Activated CD8-positive, alpha-beta memory T cell treated with anti-CD3 and anti-CD28 coated beads for 4 hours (primary cell): Measurements from ENCODE around the gene CRYBG1.
A peak's percentile ranks its signal among the peaks of the same experiment; 100 is the strongest.

ENCODE experiments used
- DNase-seq, 2 donors: peaks; one replicate each; pipeline ENCODE4 v3.0.0-alpha.2; 2020; ENCODE audit warnings: low read depth in 2 of 2

CRYBG1 gene, protein sequence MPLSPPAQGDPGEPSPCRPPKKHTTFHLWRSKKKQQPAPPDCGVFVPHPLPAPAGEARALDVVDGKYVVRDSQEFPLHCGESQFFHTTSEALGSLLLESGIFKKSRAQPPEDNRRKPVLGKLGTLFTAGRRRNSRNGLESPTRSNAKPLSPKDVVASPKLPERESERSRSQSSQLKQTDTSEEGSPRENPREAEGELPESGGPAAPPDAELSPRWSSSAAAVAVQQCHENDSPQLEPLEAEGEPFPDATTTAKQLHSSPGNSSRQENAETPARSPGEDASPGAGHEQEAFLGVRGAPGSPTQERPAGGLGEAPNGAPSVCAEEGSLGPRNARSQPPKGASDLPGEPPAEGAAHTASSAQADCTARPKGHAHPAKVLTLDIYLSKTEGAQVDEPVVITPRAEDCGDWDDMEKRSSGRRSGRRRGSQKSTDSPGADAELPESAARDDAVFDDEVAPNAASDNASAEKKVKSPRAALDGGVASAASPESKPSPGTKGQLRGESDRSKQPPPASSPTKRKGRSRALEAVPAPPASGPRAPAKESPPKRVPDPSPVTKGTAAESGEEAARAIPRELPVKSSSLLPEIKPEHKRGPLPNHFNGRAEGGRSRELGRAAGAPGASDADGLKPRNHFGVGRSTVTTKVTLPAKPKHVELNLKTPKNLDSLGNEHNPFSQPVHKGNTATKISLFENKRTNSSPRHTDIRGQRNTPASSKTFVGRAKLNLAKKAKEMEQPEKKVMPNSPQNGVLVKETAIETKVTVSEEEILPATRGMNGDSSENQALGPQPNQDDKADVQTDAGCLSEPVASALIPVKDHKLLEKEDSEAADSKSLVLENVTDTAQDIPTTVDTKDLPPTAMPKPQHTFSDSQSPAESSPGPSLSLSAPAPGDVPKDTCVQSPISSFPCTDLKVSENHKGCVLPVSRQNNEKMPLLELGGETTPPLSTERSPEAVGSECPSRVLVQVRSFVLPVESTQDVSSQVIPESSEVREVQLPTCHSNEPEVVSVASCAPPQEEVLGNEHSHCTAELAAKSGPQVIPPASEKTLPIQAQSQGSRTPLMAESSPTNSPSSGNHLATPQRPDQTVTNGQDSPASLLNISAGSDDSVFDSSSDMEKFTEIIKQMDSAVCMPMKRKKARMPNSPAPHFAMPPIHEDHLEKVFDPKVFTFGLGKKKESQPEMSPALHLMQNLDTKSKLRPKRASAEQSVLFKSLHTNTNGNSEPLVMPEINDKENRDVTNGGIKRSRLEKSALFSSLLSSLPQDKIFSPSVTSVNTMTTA (N-terminal part only)

DNA sequence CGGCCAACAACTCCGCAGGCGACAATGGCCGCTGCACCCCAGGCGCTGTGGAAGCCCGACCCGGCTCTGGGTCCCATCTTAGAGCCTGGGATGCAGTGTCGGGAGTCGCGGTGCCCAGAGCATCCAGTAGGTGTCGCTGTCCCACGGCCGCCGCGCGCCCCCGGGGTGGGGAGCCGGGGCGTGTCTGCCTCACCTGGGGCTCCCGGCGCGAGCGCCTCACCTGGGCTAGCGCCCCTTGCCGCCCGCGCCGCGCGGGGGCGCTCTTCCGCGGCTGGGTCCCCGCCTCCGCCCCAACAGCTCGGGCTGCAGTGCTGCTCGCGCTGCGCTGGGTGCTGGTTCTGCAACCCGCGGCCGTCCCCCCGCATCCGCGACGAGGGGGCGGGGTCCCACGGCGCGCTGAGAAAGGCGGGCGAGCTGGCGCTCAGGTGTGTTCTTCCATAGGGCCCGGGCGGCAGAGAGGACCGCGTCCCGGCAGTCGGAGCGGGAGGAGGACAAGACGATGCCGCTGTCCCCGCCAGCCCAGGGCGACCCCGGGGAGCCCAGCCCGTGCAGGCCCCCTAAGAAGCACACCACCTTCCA lies at the start of gene CRYBG1:
Gene CRYBG1 (plus strand): TSS at position 308 of the 579 bp plus-strand sequence. CDS start 192 bp downstream, at position 500.
- DNase-seq, result peak; percentile 3 to 18

DNA sequence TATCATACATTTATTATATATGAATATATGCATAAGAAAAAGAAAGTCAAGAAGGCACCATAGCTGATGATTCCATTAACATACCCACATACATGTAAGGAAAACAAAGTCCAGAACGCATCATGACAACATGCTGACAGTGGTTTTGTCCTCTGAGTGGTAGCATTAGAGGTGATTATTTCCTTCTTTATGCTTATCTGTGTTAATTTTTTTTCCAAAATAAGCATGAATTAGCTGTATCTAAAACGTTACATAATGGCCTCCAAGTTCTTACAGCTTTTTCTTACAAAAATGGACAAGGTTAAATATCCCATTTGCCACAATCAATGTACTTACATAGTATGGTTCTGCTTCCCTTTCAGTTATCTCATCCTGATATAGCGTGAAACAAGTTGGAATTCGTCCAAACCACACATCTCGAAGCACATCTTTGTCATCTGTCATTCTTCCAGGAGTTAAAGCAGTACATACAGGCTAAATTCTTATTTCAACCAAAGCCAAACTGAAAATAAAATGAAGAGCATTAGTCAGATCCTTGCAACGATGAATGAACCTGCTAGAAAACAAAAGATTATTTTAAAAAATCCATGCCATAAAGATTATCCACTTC lies 44.6 kb upstream of the CRYBG1 start:
- DNase-seq, result no peak

DNA sequence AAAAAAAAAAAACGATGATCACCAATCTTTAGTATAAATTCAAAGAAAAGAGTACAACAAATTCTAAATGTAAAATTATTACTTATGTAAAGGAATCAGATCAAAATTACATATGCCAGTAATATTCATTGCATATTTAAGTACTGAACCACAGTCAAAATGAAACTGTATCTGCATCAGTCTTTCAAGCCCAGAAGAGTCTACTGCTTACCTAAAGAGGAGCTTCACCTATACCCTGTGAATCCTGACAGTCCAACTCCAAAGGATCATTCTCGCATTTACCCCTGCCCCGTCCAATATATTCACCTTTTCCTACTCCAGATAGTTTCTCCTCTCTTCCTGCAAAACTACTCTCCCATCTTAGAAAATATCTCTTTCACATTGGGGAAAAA lies 44.1 kb upstream of the CRYBG1 start:
- DNase-seq, result no peak

DNA sequence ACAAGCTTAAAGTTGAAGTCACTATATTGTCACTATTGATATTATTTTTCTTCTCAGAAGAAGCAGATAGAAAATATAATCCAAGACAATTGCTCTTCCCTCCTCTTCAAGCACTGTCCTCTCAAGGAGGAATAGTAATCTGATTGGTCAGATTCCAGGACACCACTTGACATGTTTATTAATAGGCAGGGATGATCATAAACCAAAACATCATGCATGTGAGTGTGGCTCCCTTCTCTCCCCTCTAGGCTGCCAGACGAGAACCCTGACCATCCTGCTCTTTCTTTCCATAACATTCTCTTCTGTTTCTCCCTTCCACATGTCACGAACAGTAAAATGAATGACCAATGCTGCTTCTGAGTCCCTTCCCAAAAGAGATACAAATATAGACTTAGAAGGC lies 42.5 kb upstream of the CRYBG1 start:
- DNase-seq, result no peak

DNA sequence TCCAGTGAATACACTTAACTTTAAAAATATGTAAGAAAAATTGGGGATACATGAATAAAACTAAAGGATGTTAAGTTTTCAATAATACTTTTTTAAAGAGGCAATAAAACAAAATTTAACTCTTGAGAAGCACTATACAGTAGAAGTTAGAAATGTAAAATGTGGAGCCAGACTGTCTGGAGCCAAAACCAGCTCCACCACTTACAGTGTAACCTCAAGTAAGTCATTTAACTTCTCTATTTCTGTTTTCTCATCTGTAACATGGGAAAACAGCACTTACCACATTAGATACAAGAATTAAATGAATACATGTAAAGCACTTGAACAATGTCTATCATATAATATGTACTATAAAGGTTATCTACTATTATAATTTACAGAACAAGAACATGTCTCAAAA lies 41.7 kb upstream of the CRYBG1 start:
- DNase-seq, result no peak

DNA sequence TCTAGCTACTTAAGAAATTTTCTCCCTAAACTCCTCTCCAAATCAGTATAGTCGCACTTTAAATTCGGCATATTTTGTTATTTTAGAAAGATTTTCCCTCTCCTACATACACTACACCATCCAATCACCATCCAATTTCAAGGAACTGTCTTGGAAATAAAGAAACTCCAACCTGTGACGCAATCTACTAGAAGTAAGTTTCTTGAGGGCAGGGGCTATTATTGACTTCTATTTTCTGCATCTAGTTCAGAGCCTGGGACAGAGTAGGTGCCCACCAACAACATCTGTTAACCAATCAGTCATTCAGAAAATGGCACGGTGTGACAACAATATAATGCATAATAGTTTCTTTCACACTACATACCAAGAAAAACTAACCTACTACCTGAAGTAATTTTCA lies 38.6 kb upstream of the CRYBG1 start:
- DNase-seq, result no peak

DNA sequence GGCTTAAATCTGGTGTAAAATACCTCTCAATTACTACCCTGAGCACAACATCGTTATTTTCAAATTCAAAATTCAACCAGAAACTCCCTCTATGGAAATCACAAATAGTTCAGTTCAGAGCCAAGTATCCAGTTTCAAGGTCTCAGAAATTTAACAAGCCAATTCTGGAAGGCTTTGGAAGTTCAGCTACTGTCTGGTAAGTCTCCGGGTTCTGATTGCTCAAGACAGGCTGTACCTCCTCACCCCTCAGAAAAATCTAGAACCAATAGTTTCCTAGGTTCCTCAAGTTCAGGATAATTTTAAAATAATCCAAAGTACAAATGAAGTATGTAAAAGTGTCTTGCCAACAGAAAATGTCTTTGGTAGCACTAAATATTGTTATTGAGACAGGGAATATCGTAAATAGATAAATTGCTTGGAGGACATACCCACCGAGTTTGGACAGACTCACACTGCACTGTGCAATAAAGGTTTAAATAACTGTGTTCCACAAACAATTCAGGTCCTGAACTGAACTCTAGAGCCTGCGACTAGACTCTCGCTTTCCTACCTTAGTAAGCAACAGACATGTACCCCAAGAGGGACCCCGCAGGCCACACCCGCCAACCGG lies 35.7 kb upstream of the CRYBG1 start:
- no peak for DNase-seq

DNA sequence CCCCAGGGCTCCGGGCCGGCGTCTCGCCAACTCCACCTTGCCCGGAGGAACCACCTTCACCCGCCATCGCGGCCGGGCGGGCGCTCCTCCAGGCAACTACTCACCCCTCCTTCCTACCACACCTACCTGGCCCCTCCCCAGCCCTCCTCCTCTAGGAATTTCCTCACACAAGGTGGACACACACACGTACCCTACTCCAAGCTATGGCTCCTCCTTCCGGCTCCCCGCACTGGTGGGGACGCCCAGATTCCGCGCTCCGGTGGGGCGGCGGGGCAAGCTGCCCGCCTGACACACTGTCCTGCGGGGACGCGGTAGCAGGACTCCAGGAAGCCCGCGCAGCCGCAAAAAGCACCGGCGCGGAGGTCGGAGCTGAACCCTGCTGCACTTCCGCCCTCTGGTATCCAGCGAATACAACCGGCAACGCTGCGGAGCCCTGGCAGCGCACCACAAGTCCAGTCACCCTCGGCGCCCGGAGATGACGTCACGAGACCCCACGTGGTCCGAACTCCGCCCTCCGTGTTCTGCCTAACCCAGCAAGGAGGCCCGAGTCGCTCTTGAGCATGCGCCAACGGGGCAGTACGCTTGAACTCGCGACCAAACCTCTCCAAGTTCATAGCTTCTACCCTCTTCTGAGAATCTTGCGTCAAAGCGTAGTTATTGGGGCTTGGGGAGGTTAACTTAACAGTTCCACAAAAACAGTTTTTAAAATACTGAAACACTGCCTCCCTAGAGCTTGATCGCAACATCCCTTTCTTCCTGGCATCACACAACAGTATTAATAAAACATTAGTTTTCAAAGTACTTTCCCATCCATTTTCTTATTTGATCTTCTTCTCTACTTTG lies 35.0 kb upstream of the CRYBG1 start, which contains the start of gene ATG5:
Gene ATG5 (minus strand): TSS at position 425 of the 843 bp plus-strand sequence. CDS start 9,552 bp downstream, outside the sequence.
- DNase-seq, result peak; percentile 100

DNA sequence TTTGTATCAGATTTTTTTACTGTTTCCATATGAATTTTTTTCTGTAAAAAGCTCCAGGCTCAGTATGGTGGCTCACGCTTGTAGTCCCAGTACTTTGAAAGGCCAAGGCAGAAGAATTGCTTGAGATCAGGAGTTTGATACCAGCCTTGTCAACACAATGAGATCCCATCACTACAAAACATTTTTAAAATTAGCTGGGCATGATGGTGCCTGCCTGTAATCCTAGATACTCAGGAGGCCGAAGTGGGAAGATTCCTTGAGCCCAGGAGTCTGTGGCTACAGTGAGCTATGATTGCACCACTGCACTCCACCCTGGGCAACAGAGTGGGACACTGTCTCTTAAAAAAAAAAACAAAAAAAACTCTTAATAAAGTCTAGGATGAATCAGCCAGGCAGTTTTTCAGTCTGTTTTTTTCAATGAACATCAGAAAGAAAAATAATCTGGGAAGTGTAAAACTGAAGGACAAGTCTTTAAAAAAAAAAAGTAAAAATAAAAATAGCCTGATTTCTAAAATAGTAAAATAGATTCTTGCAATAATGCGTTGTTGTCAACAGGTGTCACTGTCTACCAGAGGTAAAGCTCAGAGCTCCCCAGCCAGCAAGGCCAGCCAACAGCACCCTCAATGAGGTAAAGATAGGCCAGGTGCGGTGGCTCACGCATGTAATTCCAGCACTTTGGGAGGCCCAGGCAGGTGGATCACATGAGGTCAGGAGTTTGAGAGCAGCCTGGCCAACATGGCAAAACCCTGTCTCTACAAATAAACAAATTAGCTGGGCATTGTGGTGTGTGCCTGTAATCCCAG lies 25.7 kb upstream of the CRYBG1 start:
- DNase-seq, result peak in 1 of 2 donors; percentile 9

DNA sequence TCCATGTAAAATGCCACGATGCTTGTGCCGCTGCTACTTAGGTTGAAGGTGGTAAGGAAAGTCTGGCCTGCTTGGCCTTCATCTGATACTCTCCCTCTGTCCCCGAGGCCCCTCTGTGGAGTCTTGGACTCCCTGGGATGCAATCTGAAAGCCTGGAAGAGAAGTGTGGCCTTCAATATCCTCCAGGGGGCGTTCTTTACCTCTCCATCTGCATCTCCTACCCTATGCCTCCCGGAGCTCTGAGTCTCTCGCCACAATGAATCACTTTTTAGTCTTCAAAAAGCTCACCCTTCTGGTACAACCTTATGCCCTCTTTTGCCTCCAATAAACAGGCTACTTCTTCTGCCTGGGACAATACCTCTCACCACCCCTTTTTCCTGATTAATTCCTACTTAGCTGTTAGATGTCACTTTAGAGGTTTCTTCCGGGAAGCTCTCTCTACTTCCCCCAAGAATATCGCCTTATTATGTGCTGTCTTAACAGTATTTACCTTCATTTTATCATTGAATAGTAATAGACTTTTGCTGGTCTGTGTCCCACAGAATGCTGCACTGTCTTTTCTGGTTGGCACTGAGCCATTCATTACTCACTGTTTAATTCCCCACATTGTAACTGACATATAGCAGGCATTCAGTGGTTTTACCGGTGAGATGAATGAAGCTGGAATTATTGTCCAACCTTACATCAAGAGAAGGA lies 21.0 kb upstream of the CRYBG1 start:
- DNase-seq, result peak in 1 of 2 donors; percentile 12

DNA sequence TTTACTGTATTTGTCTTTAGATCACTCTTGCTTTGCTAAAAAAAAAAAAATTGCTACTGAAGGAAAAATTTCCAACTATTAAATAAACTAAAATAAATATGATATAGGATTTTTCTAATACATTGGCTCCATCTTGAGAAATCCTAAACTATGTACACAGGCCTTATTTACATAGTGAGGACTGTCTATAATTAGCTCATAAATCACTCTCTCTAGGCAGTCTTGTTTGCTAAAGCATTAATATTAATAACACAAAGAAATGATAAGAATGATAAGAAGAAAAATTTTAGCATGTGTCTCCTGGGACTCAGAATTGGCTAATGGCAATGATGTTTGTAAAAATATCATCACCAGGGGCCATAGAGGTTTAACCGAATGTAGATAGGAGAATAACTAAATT lies 13.3 kb upstream of the CRYBG1 start:
- no peak for DNase-seq

DNA sequence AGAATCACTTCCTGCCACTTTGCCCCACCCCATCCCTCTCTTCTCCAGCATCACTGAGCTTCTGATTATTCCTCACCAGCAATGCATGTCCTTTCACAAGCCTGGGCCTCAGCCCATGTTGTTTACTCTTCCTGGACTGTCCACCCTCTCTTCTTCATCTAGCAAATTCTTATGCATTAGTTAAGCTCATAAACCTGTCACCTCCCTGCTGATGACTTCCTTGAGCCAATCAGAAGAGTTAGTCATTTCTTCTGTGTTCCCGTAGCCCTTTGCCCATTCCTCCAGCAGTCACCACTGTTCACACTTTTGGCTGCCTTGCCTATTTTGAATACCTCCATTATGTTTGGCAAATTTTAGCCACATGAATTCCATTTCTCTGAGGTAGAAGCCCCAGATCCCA lies 4.1 kb upstream of the CRYBG1 start:
- no peak for DNase-seq

DNA sequence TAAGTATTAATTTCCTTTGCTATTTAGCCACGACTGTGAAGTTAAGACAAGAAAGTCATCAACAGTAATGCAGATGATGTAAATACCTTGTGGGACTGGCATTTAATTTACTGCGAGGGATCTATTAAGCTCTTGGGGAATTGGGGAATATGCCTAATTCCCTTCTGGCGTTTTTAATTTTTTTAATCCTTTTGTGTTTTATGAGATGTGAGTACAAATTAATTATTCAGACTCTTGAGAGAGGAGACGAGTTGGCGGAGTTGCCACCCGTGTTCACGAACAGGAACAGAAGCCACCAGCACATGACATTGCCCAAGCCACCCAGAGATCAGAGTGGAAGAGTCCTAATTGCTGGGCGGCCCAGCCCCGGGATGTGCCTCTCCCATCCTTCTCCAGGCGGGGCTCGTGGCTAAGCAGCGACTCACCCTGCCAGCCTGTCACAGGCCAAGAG lies 533 bp upstream of the CRYBG1 start:
- DNase-seq, result no peak

DNA sequence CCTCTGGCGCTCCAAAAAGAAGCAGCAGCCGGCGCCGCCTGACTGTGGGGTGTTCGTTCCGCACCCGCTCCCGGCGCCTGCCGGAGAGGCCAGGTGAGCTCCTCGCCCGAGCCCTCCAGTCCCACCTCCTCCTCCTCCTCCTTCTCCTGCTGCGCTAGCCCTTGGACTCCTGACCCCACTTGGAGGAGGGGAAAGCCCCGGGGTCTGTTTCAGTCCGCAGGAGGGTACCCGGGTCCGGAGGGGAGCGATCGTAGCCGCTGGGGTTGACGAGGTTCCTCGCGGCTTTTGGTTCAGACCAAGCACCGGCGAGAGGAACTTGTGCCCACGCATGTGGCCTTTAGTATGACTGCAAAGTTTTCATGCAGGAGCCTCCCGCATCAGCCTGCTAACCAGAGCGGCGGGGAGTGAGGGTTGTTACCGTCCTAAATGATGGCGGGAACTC lies 493 bp downstream of the CRYBG1 start:
- DNase-seq, result no peak

DNA sequence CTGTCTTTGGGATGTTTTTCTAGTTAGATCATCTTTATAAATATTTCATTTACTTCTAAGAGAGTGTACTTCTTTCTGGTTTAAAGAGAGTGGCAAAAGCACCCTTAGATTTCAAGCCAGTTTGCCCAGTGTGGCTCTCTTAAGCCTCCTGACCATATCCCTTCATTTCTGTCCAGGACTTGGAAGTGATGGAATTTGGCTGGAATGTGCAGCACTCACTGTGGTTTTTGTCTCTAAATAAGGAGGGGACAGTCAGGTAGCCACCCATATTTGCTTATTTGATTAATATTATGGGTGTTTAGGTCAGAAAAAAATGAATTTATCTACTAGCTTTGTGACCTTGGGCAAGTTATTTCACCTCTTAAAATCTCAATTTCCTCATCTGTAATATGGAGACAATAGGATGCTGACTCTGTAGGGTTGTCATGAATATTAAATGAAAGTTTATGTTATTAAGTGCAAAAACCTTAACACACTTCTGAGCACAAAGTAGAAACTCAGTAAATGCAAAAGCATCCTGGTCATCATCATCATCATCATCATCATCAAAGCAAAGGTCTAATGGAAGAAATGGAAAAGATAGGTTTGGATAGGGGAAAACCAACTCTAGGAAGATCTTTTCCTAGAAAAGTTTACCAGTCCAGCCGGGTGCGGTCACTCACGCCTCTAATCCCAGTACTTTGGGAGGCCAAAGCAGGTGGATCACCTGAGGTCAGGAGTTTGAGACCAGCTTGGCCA lies 3.1 kb downstream of the CRYBG1 start:
- DNase-seq, result no peak

DNA sequence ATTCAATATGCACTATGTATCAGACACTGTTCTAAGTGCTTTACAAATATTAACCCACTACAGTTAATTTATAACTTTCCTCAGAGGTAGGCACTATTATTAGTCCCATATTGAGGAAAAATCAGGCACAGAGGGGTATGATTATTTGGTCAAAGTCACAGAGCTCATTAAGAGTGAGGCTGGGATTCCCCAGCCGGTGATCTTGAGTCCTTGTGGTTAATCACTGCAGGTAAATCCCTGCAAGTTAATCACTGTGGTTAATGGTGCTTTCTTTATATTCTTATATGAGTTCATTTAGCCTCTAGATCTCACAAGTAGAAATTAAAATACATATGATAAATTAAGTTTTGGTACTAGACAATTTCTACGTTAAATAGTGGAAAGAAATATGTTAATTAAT lies 9.2 kb downstream of the CRYBG1 start:
- no peak for DNase-seq

DNA sequence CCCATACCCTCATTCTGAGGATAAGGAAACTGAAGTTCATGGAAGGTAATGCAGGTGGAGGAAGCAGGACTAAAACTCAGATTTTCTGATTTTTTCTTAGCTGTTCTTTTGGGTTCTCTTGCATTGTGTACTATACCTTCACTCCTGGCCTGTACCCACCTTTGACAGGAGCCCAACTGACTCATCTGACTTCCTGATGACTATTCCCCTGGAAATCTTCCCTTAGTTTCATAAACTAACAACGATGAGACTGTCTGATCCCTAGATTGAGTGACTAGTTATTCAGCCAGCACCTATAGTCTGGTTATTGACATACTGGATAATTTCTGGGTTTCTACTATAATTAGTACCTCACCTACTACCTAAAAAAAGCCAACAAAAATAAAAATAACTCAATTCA lies 10.1 kb downstream of the CRYBG1 start:
- no peak for DNase-seq
